Transverse colon (tissue), 4 donors: ENCODE measurements around the gene USP20.

Experiments
- POLR2AphosphoS5 ChIP-seq, 3 donors: sonication (generic); formaldehyde crosslinking; IDR thresholded peaks; one replicate each; pipeline ENCODE4 v1.6.1; 2016; ENCODE audit warnings: antibody characterized with exemption in 3 of 3
- TF ChIP-seq, protein P1 (sequence below), 5 experiments: fragments of 200-600 bp in 3 of 5; fragments of 450-650 bp in 2 of 5; sonication (generic) in 3 of 5; IDR thresholded peaks; 1 replicate in 2 of 5; 2 replicates in 3 of 5; pipeline ENCODE4 v1.5.1; 2016 to 2017; ENCODE audit warnings: antibody characterized with exemption in 5 of 5, inconsistent platforms in 3 of 5, mild to moderate bottlenecking in 2 of 5, moderate library complexity in 1 of 5

DNA sequence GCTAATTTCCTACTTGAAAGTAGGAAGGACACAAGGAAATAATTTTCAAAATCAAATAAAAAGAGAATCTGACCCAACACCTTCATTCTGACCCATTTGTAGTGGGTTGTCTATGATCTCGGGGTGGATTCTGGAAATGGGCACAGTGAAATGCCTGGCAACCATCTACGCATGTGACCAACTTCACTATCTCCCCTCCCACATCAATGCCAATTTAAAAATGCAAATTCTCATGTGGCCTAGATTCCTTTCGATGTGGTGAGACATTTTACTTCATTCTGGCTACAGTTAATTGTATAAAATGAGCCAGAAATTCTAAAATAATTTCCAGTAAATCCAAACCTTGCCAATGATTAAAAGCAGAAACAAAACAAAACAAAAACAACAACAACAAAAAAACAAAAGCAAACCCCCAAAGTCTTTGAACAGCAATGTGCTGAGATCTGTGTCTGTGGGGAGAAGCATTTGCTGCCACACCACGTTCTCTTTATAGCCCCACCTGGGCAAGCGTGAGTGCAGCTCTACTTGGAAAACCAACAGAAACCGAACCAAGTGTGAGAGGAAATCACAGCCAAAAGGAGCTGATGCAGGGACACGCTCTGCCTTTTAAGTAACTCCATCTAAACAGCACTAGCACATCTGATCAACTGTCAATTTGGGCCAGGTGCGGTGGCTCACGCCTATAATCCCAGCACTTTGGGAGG, 59.0 kb downstream of the USP20 start:
- TF ChIP-seq, protein P1, sequence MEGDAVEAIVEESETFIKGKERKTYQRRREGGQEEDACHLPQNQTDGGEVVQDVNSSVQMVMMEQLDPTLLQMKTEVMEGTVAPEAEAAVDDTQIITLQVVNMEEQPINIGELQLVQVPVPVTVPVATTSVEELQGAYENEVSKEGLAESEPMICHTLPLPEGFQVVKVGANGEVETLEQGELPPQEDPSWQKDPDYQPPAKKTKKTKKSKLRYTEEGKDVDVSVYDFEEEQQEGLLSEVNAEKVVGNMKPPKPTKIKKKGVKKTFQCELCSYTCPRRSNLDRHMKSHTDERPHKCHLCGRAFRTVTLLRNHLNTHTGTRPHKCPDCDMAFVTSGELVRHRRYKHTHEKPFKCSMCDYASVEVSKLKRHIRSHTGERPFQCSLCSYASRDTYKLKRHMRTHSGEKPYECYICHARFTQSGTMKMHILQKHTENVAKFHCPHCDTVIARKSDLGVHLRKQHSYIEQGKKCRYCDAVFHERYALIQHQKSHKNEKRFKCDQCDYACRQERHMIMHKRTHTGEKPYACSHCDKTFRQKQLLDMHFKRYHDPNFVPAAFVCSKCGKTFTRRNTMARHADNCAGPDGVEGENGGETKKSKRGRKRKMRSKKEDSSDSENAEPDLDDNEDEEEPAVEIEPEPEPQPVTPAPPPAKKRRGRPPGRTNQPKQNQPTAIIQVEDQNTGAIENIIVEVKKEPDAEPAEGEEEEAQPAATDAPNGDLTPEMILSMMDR (IDR thresholded peaks at IDR 0.05): no peak
- no peak for TF ChIP-seq POLR2AphosphoS5 (IDR thresholded peaks at IDR 0.05)
